Measurements from ENCODE around the gene STK32C. TPM values are rescaled to one million over a fixed set of nuclear protein-coding genes. Genes with fewer than 3 reads are reported as not detected.

The STK32C gene
- total RNA-seq, 1 donor from 2014 or later, result 13.6 TPM

DNA sequence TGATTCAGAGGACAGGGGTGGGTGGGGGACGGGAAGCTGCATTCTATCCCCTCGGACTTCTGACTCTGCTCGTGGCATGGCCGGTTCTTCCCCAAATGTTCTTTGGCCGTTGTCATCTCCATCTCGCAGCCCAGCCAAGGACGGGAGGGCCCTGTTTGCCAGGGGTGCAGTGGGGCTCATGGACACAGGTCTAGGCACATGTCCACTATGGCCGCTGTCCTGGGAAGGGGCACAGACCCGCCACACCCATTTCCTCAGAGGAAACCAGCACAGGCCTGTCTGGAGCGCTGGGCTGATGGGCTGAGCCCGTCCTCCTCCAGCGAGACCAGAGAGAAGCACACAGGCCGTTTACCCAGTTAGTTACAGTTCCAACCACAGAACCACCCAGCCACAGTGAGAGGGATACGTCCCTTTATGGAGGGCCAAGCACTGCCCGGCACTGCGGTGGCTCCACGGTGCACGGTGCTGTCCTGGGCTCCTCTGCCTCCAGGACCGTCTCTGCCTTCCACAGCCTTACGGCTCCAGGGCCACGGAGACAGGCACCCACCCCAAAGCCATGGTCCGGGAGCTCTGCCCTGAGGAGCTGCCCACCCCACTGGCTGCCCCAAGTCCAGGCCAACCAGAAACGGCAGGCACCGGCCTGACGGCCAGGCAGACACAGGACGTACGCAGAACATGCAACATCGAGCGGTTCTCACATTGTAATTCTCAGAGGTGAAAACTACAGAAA is 100.8 kb downstream of the STK32C start:
- H3K9me3 Mint-ChIP-seq (ENCODE audit: unreplicated experiment), result no peaks in the 10 kb centered on the region
- Histone ChIP-seq H3K9me3 (ENCODE audit: insufficient read depth, low read depth, low read length) (no peaks in the 10 kb centered on the region), H2AFZ (ENCODE audit: low read depth, low read length) (no peak overlapping the region), H3K4me2 (ENCODE audit: low read length) (no peak overlapping the region), H3K4me3 (ENCODE audit: insufficient read depth, low read depth, low read length) (no peak overlapping the region), H3K4me1 (ENCODE audit: insufficient read depth, low read length) (no peaks in the 10 kb centered on the region), H3K9ac (ENCODE audit: low read length) (no peak overlapping the region), H3K79me2 (ENCODE audit: insufficient read depth, low read length) (no peaks in the 10 kb centered on the region), H3K36me3 (ENCODE audit: insufficient read depth, low read length) (no peaks in the 10 kb centered on the region), H4K20me1 (ENCODE audit: insufficient read depth, low read length) (no peaks in the 10 kb centered on the region), H3K27ac (ENCODE audit: low read depth, low read length) (no peak overlapping the region), H3K27me3 (ENCODE audit: insufficient read depth, low read length) (no peaks in the 10 kb centered on the region)
- no peak overlapping the region for H3K27ac Mint-ChIP-seq (ENCODE audit: unreplicated experiment)
- TF ChIP-seq EZH2 (IDR thresholded peaks at IDR 0.05; ENCODE audit: insufficient read depth, low read length), result no peak
- TF ChIP-seq, protein P1, sequence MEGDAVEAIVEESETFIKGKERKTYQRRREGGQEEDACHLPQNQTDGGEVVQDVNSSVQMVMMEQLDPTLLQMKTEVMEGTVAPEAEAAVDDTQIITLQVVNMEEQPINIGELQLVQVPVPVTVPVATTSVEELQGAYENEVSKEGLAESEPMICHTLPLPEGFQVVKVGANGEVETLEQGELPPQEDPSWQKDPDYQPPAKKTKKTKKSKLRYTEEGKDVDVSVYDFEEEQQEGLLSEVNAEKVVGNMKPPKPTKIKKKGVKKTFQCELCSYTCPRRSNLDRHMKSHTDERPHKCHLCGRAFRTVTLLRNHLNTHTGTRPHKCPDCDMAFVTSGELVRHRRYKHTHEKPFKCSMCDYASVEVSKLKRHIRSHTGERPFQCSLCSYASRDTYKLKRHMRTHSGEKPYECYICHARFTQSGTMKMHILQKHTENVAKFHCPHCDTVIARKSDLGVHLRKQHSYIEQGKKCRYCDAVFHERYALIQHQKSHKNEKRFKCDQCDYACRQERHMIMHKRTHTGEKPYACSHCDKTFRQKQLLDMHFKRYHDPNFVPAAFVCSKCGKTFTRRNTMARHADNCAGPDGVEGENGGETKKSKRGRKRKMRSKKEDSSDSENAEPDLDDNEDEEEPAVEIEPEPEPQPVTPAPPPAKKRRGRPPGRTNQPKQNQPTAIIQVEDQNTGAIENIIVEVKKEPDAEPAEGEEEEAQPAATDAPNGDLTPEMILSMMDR (IDR thresholded peaks at IDR 0.05; ENCODE audit: insufficient read depth, low read depth, low read length), result no peak
- no peak overlapping the region for H3K4me3 Mint-ChIP-seq (ENCODE audit: unreplicated experiment)
- FAIRE-seq (no peak), DNase-seq (ENCODE audit: low read depth) (no peak)
- H3K4me1 Mint-ChIP-seq (ENCODE audit: low read depth, unreplicated experiment), result no peaks in the 10 kb centered on the region
- H3K27me3 Mint-ChIP-seq (ENCODE audit: low read depth, unreplicated experiment), result peaks cover 4% of the 10 kb centered on the region
- H3K36me3 Mint-ChIP-seq (ENCODE audit: low read depth, unreplicated experiment), result peaks cover 4% of the 10 kb centered on the region

DNA sequence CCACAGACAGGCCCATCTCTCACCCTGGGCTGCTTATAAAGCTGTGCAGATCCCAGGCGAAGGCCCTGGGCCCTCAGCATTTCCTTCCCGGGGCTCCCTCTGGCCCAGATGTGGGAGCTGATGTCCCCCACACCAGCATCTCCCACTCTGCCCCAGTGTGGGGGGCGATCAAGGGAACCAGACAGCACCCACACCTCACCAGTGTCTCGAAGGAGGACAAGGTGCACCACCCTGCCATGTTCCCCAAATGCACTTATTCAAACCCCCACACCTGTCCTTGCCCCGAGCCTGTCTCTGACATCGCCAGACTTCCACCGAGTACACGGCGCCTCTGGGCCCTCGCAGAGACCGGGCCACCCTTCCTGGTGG is 101.4 kb downstream of the STK32C start:
- Histone ChIP-seq H3K36me3 (ENCODE audit: insufficient read depth, low read length) (no peaks in the 10 kb centered on the region), H3K27ac (ENCODE audit: low read depth, low read length) (no peak overlapping the region), H3K9ac (ENCODE audit: low read length) (no peak overlapping the region), H4K20me1 (ENCODE audit: insufficient read depth, low read length) (no peaks in the 10 kb centered on the region), H3K79me2 (ENCODE audit: insufficient read depth, low read length) (no peaks in the 10 kb centered on the region), H3K4me1 (ENCODE audit: insufficient read depth, low read length) (no peaks in the 10 kb centered on the region), H2AFZ (ENCODE audit: low read depth, low read length) (no peak overlapping the region), H3K27me3 (ENCODE audit: insufficient read depth, low read length) (no peaks in the 10 kb centered on the region), H3K4me2 (ENCODE audit: low read length) (no peak overlapping the region), H3K4me3 (ENCODE audit: insufficient read depth, low read depth, low read length) (no peak overlapping the region), H3K9me3 (ENCODE audit: insufficient read depth, low read depth, low read length) (no peaks in the 10 kb centered on the region)
- no peak for FAIRE-seq
- H3K4me3 Mint-ChIP-seq (ENCODE audit: unreplicated experiment), result no peak overlapping the region
- no peaks in the 10 kb centered on the region for H3K4me1 Mint-ChIP-seq (ENCODE audit: low read depth, unreplicated experiment)
- DNase-seq (ENCODE audit: low read depth), result no peak
- peaks cover 2% of the 10 kb centered on the region for H3K27me3 Mint-ChIP-seq (ENCODE audit: low read depth, unreplicated experiment)
- H3K9me3 Mint-ChIP-seq (ENCODE audit: unreplicated experiment), result no peaks in the 10 kb centered on the region
- TF ChIP-seq EZH2 (IDR thresholded peaks at IDR 0.05; ENCODE audit: insufficient read depth, low read length), result no peak
- TF ChIP-seq, protein P1 (IDR thresholded peaks at IDR 0.05; ENCODE audit: insufficient read depth, low read depth, low read length), result no peak
- no peak overlapping the region for H3K27ac Mint-ChIP-seq (ENCODE audit: unreplicated experiment)
- peaks cover 6% of the 10 kb centered on the region for H3K36me3 Mint-ChIP-seq (ENCODE audit: low read depth, unreplicated experiment)

DNA sequence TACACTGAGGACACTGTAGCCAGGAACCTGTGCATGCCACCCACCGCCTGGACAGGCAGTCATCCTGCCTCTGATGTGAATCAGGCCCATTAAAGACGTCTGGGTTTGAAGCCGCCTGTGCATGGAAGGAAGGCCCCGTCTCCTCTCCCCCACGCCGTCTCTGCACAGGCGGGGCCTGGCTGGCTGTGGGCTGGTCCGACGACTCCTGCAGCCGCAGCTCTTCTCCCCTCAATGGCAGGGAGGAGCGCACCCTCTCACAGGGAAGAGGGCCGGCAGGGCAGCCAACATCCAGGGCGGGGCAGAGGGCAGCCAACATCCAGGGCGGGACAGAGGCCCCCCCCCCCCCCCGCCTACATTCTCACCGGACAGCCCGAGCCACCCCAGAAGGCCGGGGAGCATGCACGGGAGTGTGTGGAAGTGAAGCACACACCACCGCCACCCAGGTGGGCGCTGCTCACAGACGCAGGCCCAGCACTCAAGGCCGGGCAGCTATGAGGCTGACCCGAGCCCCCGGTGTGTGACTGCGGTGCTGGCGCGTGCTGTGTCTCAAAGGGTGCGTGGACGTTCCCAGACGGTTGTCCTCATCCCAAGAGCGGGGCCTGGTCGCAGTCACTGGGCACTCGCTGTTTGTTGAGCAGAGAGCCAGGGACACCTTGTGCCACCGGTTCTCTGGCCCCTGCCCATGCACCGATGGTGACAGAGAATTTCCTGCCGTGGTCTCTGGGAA is 101.9 kb downstream of the STK32C start:
- Mint-ChIP-seq H3K9me3 (ENCODE audit: unreplicated experiment) (no peaks in the 10 kb centered on the region), H3K4me3 (ENCODE audit: unreplicated experiment) (no peak overlapping the region), H3K4me1 (ENCODE audit: low read depth, unreplicated experiment) (no peaks in the 10 kb centered on the region), H3K27ac (ENCODE audit: unreplicated experiment) (no peak overlapping the region), H3K27me3 (ENCODE audit: low read depth, unreplicated experiment) (peaks cover 2% of the 10 kb centered on the region), H3K36me3 (ENCODE audit: low read depth, unreplicated experiment) (peaks cover 6% of the 10 kb centered on the region)
- no peaks in the 10 kb centered on the region for H3K9me3 ChIP-seq (ENCODE audit: insufficient read depth, low read depth, low read length)
- H3K79me2 ChIP-seq (ENCODE audit: insufficient read depth, low read length), result no peaks in the 10 kb centered on the region
- no peak overlapping the region for H3K4me3 ChIP-seq (ENCODE audit: insufficient read depth, low read depth, low read length)
- H3K4me2 ChIP-seq (ENCODE audit: low read length), result no peak overlapping the region
- H3K4me1 ChIP-seq (ENCODE audit: insufficient read depth, low read length), result no peaks in the 10 kb centered on the region
- no peak overlapping the region for H2AFZ ChIP-seq (ENCODE audit: low read depth, low read length)
- H3K9ac ChIP-seq (ENCODE audit: low read length), result no peak overlapping the region
- no peaks in the 10 kb centered on the region for H3K36me3 ChIP-seq (ENCODE audit: insufficient read depth, low read length)
- TF ChIP-seq EZH2 (IDR thresholded peaks at IDR 0.05; ENCODE audit: insufficient read depth, low read length), result no peak
- TF ChIP-seq, protein P1 (IDR thresholded peaks at IDR 0.05; ENCODE audit: insufficient read depth, low read depth, low read length), result no peak
- DNase-seq (ENCODE audit: low read depth) (no peak), FAIRE-seq (no peak)
- H4K20me1 ChIP-seq (ENCODE audit: insufficient read depth, low read length), result no peaks in the 10 kb centered on the region
- H3K27me3 ChIP-seq (ENCODE audit: insufficient read depth, low read length), result no peaks in the 10 kb centered on the region
- H3K27ac ChIP-seq (ENCODE audit: low read depth, low read length), result no peak overlapping the region
